A549 (cell line): ENCODE results near the gene SIM1. TPM values are rescaled to one million over a fixed set of nuclear protein-coding genes. Genes with fewer than 3 reads are reported as not detected.

ENCODE experiments used
- ATAC-seq, 2 experiments: fragments of 200-7000 bp in 1 of 2; fragments of >200 bp in 1 of 2; cut with Nextera tagmentation in 1 of 2; cut with Tn5 transposase in 1 of 2; 3 replicates each; pipeline versions ENCODE4 v1.8.0 to v1.9.1; 2018 to 2020; ENCODE audit warnings: mild to moderate bottlenecking in 1 of 2, moderate library complexity in 1 of 2
- CTCF ChIA-PET: fragments of 300-600 bp; sonication (Branson Sonifier 250); formaldehyde crosslinking; extraction: SDS; loops from one replicate; lab custom pipeline; 2021; ENCODE audit warnings: antibody characterized with exemption, inconsistent platforms; lab: Yijun Ruan, JAX
- POLR2A ChIA-PET: fragments of 350-600 bp; formaldehyde crosslinking; extraction: SDS; loops from one replicate; lab custom pipeline; 2021; ENCODE audit warnings: antibody characterized with exemption, inconsistent platforms; lab: Yijun Ruan, JAX
- DNase-seq, 2 experiments: peaks; one replicate each; pipeline versions ENCODE4 v3.0.0 to v3.0.0-alpha.2; 2011 to 2016; ENCODE audit warnings: low read depth in 1 of 2, low spot score in 1 of 2
- FAIRE-seq: peaks from 2 replicates; lab custom pipeline; 2011; peaks lifted over from hg19 to GRCh38; lab: Jason Lieb, UNC
- H3K27ac ChIP-seq, 2 experiments: fragments of >200 bp; sonication (Bioruptor Twin); formaldehyde crosslinking; 3 replicates each; pipeline ENCODE4 v1.5.1; 2016 to 2017
- H3K4me1 ChIP-seq: fragments of >200 bp; sonication (Bioruptor Twin); formaldehyde crosslinking; 3 replicates; pipeline ENCODE4 v1.6.1; 2016
- H3K4me2 ChIP-seq: fragments of >200 bp; sonication (Bioruptor Twin); formaldehyde crosslinking; 3 replicates; pipeline ENCODE4 v1.6.1; 2016
- H3K4me3 ChIP-seq: fragments of >200 bp; sonication (Bioruptor Twin); formaldehyde crosslinking; 3 replicates; pipeline ENCODE4 v1.5.1; 2016
- H3K9me3 ChIP-seq: fragments of >200 bp; sonication (Bioruptor Twin); formaldehyde crosslinking; 3 replicates; pipeline ENCODE4 v1.6.1; 2016
- CBX2 ChIP-seq: fragments of 200-600 bp; sonication (generic); IDR thresholded peaks from 2 replicates; pipeline ENCODE4 v1.6.1; 2016; ENCODE audit warnings: low read depth, mild to moderate bottlenecking, borderline replicate concordance
- FOSB ChIP-seq: fragments of 250-450 bp; sonication (Bioruptor Pico); IDR thresholded peaks from 2 replicates; pipeline ENCODE4 v1.5.0; 2020; ENCODE audit warnings: mild to moderate bottlenecking, moderate library complexity
- FOSL2 ChIP-seq, 2 experiments: fragments of 450-650 bp in 1 of 2; fragments of >200 bp in 1 of 2; sonication (Bioruptor Twin) in 1 of 2; formaldehyde crosslinking; IDR thresholded peaks; 2 replicates each; pipeline versions ENCODE4 v1.5.0 to v1.6.1; 2016 to 2020; ENCODE audit warnings: mild to moderate bottlenecking in 1 of 2, moderate library complexity in 1 of 2
- FOXS1 ChIP-seq: fragments of 250-450 bp; sonication (Bioruptor Pico); IDR thresholded peaks from 2 replicates; pipeline ENCODE4 v1.5.0; 2020; ENCODE audit warnings: mild to moderate bottlenecking, moderate library complexity
- HDAC2 ChIP-seq: fragments of 200-600 bp; sonication (generic); IDR thresholded peaks from 2 replicates; pipeline ENCODE4 v1.6.1; 2016
- HOXA7 ChIP-seq: fragments of 250-450 bp; sonication (Bioruptor Pico); IDR thresholded peaks from 2 replicates; pipeline ENCODE4 v1.5.0; 2020; ENCODE audit warnings: mild to moderate bottlenecking, moderate library complexity
- KDM1A ChIP-seq: fragments of 200-600 bp; sonication (generic); IDR thresholded peaks from 2 replicates; pipeline ENCODE4 v1.6.1; 2016; ENCODE audit warnings: low read depth, mild to moderate bottlenecking
- MAZ ChIP-seq: fragments of 150-350 bp; IDR thresholded peaks from 2 replicates; pipeline ENCODE4 v1.6.1; 2014; ENCODE audit warnings: antibody characterized with exemption, low read depth, low read length, borderline replicate concordance
- MYC ChIP-seq: IDR thresholded peaks from 2 replicates; pipeline ENCODE4 v1.6.1; 2012; ENCODE audit warnings: mild to moderate bottlenecking, inconsistent platforms, low read length, improper control_type of control experiment, borderline replicate concordance
- PHF8 ChIP-seq: fragments of 200-600 bp; sonication (generic); IDR thresholded peaks from 2 replicates; pipeline ENCODE4 v1.6.1; 2016; ENCODE audit warnings: low read depth, mild to moderate bottlenecking, antibody characterized with exemption, moderate library complexity, borderline replicate concordance
- POLR2A ChIP-seq: IDR thresholded peaks from 2 replicates; pipeline ENCODE4 v1.6.1; 2012; ENCODE audit warnings: mild to moderate bottlenecking, low read length
- RAD21 ChIP-seq, 2 experiments: fragments of >200 bp in 1 of 2; sonication (Bioruptor Twin) in 1 of 2; formaldehyde crosslinking in 1 of 2; IDR thresholded peaks in 1 of 2; conservative IDR thresholded peaks in 1 of 2; 2 replicates in 1 of 2; 3 replicates in 1 of 2; pipeline ENCODE4 v1.6.1; 2012 to 2018; ENCODE audit warnings: inconsistent platforms in 1 of 2
- REST ChIP-seq: fragments of 200-600 bp; sonication (generic); IDR thresholded peaks from 2 replicates; pipeline ENCODE4 v1.6.1; 2016; ENCODE audit warnings: antibody characterized with exemption, mild to moderate bottlenecking, moderate library complexity
- SREBF2 ChIP-seq: fragments of 450-650 bp; IDR thresholded peaks from 2 replicates; pipeline ENCODE4 v1.6.1; 2014; ENCODE audit warnings: mild to moderate bottlenecking, moderate library complexity
- WGBS: methylation state at CpG from one replicate; pipeline ENCODE4 v1.1.6; 2017; ENCODE audit errors: missing lambda C conversion rate; 5-methylcytosine and 5-hydroxymethylcytosine counted together
- polyA plus RNA-seq, 4 experiments: library from polyadenylated mRNA; depleted of rRNA in 3 of 4; stranded (reverse); fragments of >200 nt; fragmentation: RNase III in 1 of 4; extraction: RNeasy Plus Mini Kit Qiagen cat#74134 plus additional on column Dnase treatment in 1 of 4; gene quantifications; 2 replicates in 3 of 4; 3 replicates in 1 of 4; pipeline ENCODE4 v1.2.3, GENCODE V29; 2011 to 2017

SIM1 gene
- polyA plus RNA-seq, 2 of the 4 experiments (the other 2 are of a cell fraction) = not detected

GRCh38 chr6:100509101-100509500 is 44.4 kb upstream of the SIM1 start:
- ChIA-PET CTCF (no interaction called here), POLR2A (no interaction called here)
- ATAC-seq = no peak
- Histone ChIP-seq H3K4me1 (peaks cover 14% of the 10 kb centered on the region; the same call in 2 of the 3 replicates), H3K9me3 (no peaks in the 10 kb centered on the region), H3K27ac (no peak overlapping the region), H3K4me3 (no peak overlapping the region), H3K4me2 (no peak overlapping the region)
- no peak for FAIRE-seq
- no peak for DNase-seq
- TF ChIP-seq PHF8 = no peak
- TF ChIP-seq KDM1A = no peak
- WGBS = 76% methylated on average over 3 of the region's 3 CpGs

GRCh38 chr6:100506651-100507050 is 41.9 kb upstream of the SIM1 start:
- H3K4me1 ChIP-seq = peaks cover 23% of the 10 kb centered on the region; the same call in 2 of the 3 replicates
- H3K4me2 ChIP-seq = no peak overlapping the region
- ChIA-PET POLR2A (no interaction called here), CTCF (no interaction called here)
- no peaks in the 10 kb centered on the region for H3K9me3 ChIP-seq
- FAIRE-seq (no peak), DNase-seq (no peak), ATAC-seq (no peak)
- WGBS = 98% methylated on average over 2 of the region's 2 CpGs
- no peak overlapping the region for H3K4me3 ChIP-seq
- TF ChIP-seq MAZ = no peak
- no peak for TF ChIP-seq HOXA7 (CRISPR knock-in tag)
- TF ChIP-seq CBX2 = no peak
- TF ChIP-seq SREBF2 = no peak
- no peak for TF ChIP-seq FOXS1
- no peak for TF ChIP-seq HDAC2
- H3K27ac ChIP-seq = no peak overlapping the region

GRCh38 chr6:100504786-100505737 is 40.3 kb upstream of the SIM1 start:
- DNase-seq (peak in 1 of 2 experiments; percentile 20), FAIRE-seq (no peak), ATAC-seq (peak; percentile 71 to 83)
- Histone ChIP-seq H3K4me2 (peak overlapping the region; percentile 38), H3K4me1 (peaks cover 23% of the 10 kb centered on the region; the same call in 2 of the 3 replicates), H3K9me3 (no peaks in the 10 kb centered on the region)
- POLR2A ChIA-PET = no interaction called here
- 27% methylated on average over 6 of the region's 6 CpGs for WGBS
- TF ChIP-seq FOSL2 (IDR thresholded peaks at IDR 0.05) (no peak), FOSL2 (CRISPR knock-in tag; IDR thresholded peaks at IDR 0.05) (no peak), MYC (no peak), RAD21 (conservative IDR thresholded peaks at IDR 0.05 in 1 of 2, IDR thresholded peaks at IDR 0.05 in 1 of 2) (no peak), REST (no peak), FOSB (CRISPR knock-in tag) (no peak), POLR2A (no peak)
- TF ChIP-seq, all 56 proteins: peak for 0
- H3K27ac ChIP-seq = peak overlapping the region in 1 of 2 experiments; percentile 55; a peak in 3 of 6 replicates
- CTCF ChIA-PET = no interaction called here
- no peak overlapping the region for H3K4me3 ChIP-seq
